SU-DHL-6 (cell line): ENCODE data around the gene BCL2.
"Not testable (repeated sequence)": the region's sequence is repeated elsewhere in the genome, so short reads cannot be mapped to it uniquely, and the experiment has no call there.

ENCODE experiments used
- H2AFZ ChIP-seq: fragments of 200-600 bp; sonication (generic); 2 replicates; pipeline ENCODE4 v1.6.1; 2014; ENCODE audit warnings: low read depth, mild to moderate bottlenecking, moderate library complexity, mixed read lengths, antibody characterized with exemption, low read length; ENCODE audit not compliant: severe bottlenecking
- H3F3A ChIP-seq: fragments of 200-600 bp; shearing (Covaris generic); 2 replicates; pipeline ENCODE4 v1.6.0; 2016; ENCODE audit warnings: antibody characterized with exemption, mild to moderate bottlenecking; ENCODE audit not compliant: insufficient read depth
- H3K27ac ChIP-seq: fragments of 200-600 bp; sonication (generic); 2 replicates; pipeline ENCODE4 v1.5.1; 2016; ENCODE audit warnings: low read depth, mild to moderate bottlenecking, low read length, moderate library complexity, mixed read lengths
- H3K27me3 ChIP-seq: fragments of 200-600 bp; sonication (generic), shearing (Covaris generic); 2 replicates; pipeline ENCODE4 v1.6.0; 2014; ENCODE audit warnings: mild to moderate bottlenecking, low read length
- H3K36me3 ChIP-seq: fragments of 200-600 bp; sonication (generic); 2 replicates; pipeline ENCODE4 v1.6.1; 2014; ENCODE audit warnings: mild to moderate bottlenecking, low read length, mixed read lengths
- H3K4me2 ChIP-seq: fragments of 300-600, 200-600 bp; shearing (Covaris generic), sonication (generic); 2 replicates; pipeline ENCODE4 v1.6.0; 2014; ENCODE audit warnings: low read length, low read depth, mild to moderate bottlenecking; ENCODE audit not compliant: poor library complexity, severe bottlenecking
- H3K4me3 ChIP-seq: fragments of 200-600 bp; sonication (generic); 2 replicates; pipeline ENCODE4 v1.5.1; 2014; ENCODE audit warnings: antibody characterized with exemption, low read length, mild to moderate bottlenecking, mixed read lengths; ENCODE audit not compliant: insufficient read depth, poor library complexity, severe bottlenecking
- H3K79me2 ChIP-seq: fragments of 200-600 bp; sonication (generic); 2 replicates; pipeline ENCODE4 v1.6.1; 2014; ENCODE audit warnings: mild to moderate bottlenecking, low read length, moderate library complexity; ENCODE audit not compliant: insufficient read depth
- H3K9ac ChIP-seq: fragments of 200-600 bp; sonication (generic); 2 replicates; pipeline ENCODE4 v1.7.0; 2014; ENCODE audit warnings: mild to moderate bottlenecking, low read length
- H3K9me2 ChIP-seq: fragments of 200-600 bp; sonication (generic); replicated peaks from 2 replicates; pipeline ENCODE4 v1.6.1; 2014; ENCODE audit warnings: low read length; ENCODE audit not compliant: insufficient read depth
- H3K9me3 ChIP-seq: fragments of 200-600 bp; sonication (generic); 2 replicates; pipeline ENCODE4 v1.6.1; 2014; ENCODE audit warnings: low read length, mixed read lengths; ENCODE audit not compliant: insufficient read depth
- H4K20me1 ChIP-seq: fragments of 200-600 bp; sonication (generic); 2 replicates; pipeline ENCODE4 v1.6.1; 2014; ENCODE audit warnings: low read depth, mild to moderate bottlenecking, antibody characterized with exemption, low read length, moderate library complexity, mixed read lengths
- EZH2phosphoT487 ChIP-seq: fragments of 200-600 bp; sonication (generic), shearing (Covaris generic); conservative IDR thresholded peaks from 2 replicates; pipeline ENCODE4 v1.6.1; 2018; ENCODE audit warnings: mild to moderate bottlenecking, antibody characterized with exemption, low read length, moderate library complexity, mixed read lengths
- TF ChIP-seq, protein P1 (sequence below): fragments of 200-600 bp; sonication (generic); IDR thresholded peaks from one replicate; pipeline ENCODE4 v1.5.1; 2017; ENCODE audit warnings: antibody characterized with exemption, mild to moderate bottlenecking, low read length, moderate library complexity; ENCODE audit not compliant: insufficient read depth, poor library complexity, severe bottlenecking

BCL2 gene

GRCh38 chr18:63236921-63237846 is 82.4 kb downstream of the BCL2 start:
- H3K9me3 ChIP-seq, result no peaks in the 10 kb centered on the region
- H2AFZ ChIP-seq, result no peak overlapping the region
- peaks cover 77% of the 10 kb centered on the region for H3K79me2 ChIP-seq
- H3K36me3 ChIP-seq, result peaks cover 27% of the 10 kb centered on the region; the same call in 1 of the 2 replicates
- TF ChIP-seq EZH2phosphoT487, result no peak
- TF ChIP-seq, protein P1, sequence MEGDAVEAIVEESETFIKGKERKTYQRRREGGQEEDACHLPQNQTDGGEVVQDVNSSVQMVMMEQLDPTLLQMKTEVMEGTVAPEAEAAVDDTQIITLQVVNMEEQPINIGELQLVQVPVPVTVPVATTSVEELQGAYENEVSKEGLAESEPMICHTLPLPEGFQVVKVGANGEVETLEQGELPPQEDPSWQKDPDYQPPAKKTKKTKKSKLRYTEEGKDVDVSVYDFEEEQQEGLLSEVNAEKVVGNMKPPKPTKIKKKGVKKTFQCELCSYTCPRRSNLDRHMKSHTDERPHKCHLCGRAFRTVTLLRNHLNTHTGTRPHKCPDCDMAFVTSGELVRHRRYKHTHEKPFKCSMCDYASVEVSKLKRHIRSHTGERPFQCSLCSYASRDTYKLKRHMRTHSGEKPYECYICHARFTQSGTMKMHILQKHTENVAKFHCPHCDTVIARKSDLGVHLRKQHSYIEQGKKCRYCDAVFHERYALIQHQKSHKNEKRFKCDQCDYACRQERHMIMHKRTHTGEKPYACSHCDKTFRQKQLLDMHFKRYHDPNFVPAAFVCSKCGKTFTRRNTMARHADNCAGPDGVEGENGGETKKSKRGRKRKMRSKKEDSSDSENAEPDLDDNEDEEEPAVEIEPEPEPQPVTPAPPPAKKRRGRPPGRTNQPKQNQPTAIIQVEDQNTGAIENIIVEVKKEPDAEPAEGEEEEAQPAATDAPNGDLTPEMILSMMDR, result no peak
- no peak overlapping the region for H3K4me3 ChIP-seq
- no peak overlapping the region for H3K9ac ChIP-seq
- H3K4me2 ChIP-seq, result no peak overlapping the region
- no peaks in the 10 kb centered on the region for H3K9me2 ChIP-seq
- no peaks in the 10 kb centered on the region; the same call in 1 of the 2 replicates for H4K20me1 ChIP-seq
- H3K27me3 ChIP-seq, result no peaks in the 10 kb centered on the region
- H3K27ac ChIP-seq, result no peak overlapping the region
- H3F3A ChIP-seq, result peaks cover 5% of the 10 kb centered on the region; the same call in 1 of the 2 replicates

DNA sequence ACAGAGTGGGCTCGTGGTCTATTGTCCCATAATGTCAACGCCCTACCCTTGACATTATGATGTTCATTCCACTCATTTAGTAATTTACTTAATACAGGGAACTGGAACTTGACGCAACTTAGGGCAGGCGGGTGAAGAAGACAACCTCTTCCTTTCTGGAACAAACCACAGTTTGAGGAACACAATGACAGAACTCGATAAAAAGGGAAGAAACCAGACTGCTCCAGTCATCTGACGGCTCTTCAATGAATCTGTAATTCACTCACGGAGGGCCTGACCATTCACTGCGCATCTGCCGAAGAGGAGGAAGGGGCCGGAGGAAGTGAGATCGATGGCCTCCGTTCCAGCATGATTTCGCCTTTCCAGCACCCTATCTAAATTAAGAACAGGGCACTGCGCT is 83.2 kb downstream of the BCL2 start:
- Histone ChIP-seq H3K4me3 (no peak overlapping the region), H4K20me1 (no peaks in the 10 kb centered on the region; the same call in 1 of the 2 replicates), H3K9ac (no peak overlapping the region), H3K9me3 (no peaks in the 10 kb centered on the region), H3K36me3 (peaks cover 22% of the 10 kb centered on the region; the same call in 1 of the 2 replicates), H3K79me2 (peaks cover 77% of the 10 kb centered on the region), H2AFZ (no peak overlapping the region), H3K27me3 (no peaks in the 10 kb centered on the region), H3K4me2 (no peak overlapping the region), H3K9me2 (no peaks in the 10 kb centered on the region), H3F3A (peaks cover 7% of the 10 kb centered on the region; the same call in 1 of the 2 replicates), H3K27ac (no peak overlapping the region)
- TF ChIP-seq, protein P1, result no peak
- TF ChIP-seq EZH2phosphoT487, result no peak

- Histone ChIP-seq H3K79me2 (peaks cover 77% of the 10 kb centered on the region), H3K36me3 (peaks cover 24% of the 10 kb centered on the region; the same call in 1 of the 2 replicates), H3F3A (peaks cover 12% of the 10 kb centered on the region; the same call in 1 of the 2 replicates)
- not testable (repeated sequence) for H4K20me1 ChIP-seq, H2AFZ ChIP-seq, H3K27me3 ChIP-seq, H3K9me3 ChIP-seq, H3K27ac ChIP-seq, H3K9me2 ChIP-seq, H3K4me2 ChIP-seq, H3K9ac ChIP-seq, H3K4me3 ChIP-seq
Observed at GRCh38 chr18:63235920-63236319, 83.6 kb downstream of the BCL2 start.

DNA sequence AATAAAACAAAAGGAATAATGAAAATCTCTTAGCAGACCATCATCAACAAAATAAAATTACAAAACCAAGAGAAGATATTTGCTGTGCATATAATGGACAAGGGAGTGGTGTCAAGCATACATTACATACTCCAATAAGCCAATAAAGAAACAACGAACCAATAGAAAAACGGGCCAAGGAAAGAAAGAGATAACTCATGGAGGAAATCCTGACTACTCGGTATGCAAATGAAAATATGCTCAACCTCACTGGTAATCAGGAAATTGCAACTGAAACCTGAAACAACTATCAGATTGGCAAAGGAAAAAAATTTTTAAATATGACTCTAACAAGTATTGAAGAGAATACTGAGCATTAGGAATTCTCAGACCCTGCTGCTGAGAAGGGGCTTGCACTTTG is 84.7 kb downstream of the BCL2 start:
- no peak overlapping the region for H2AFZ ChIP-seq
- peaks cover 27% of the 10 kb centered on the region; the same call in 1 of the 2 replicates for H3K36me3 ChIP-seq
- TF ChIP-seq, protein P1, result no peak
- no peak for TF ChIP-seq EZH2phosphoT487
- H3K27ac ChIP-seq, result no peak overlapping the region
- no peak overlapping the region for H3K9ac ChIP-seq
- H3K4me2 ChIP-seq, result no peak overlapping the region
- no peaks in the 10 kb centered on the region for H3K9me2 ChIP-seq
- peaks cover 79% of the 10 kb centered on the region for H3K79me2 ChIP-seq
- peaks cover 12% of the 10 kb centered on the region for H4K20me1 ChIP-seq
- H3F3A ChIP-seq, result peaks cover 21% of the 10 kb centered on the region; the same call in 1 of the 2 replicates
- H3K9me3 ChIP-seq, result no peaks in the 10 kb centered on the region
- no peaks in the 10 kb centered on the region for H3K27me3 ChIP-seq
- H3K4me3 ChIP-seq, result no peak overlapping the region
